G401.6 (cell line): Measurements from ENCODE around the gene SREBF1.

Experiments used
- FAIRE-seq: peaks from 2 replicates; lab custom pipeline; 2012; peaks lifted over from hg19 to GRCh38; lab: Jason Lieb, UNC

Gene SREBF1

DNA sequence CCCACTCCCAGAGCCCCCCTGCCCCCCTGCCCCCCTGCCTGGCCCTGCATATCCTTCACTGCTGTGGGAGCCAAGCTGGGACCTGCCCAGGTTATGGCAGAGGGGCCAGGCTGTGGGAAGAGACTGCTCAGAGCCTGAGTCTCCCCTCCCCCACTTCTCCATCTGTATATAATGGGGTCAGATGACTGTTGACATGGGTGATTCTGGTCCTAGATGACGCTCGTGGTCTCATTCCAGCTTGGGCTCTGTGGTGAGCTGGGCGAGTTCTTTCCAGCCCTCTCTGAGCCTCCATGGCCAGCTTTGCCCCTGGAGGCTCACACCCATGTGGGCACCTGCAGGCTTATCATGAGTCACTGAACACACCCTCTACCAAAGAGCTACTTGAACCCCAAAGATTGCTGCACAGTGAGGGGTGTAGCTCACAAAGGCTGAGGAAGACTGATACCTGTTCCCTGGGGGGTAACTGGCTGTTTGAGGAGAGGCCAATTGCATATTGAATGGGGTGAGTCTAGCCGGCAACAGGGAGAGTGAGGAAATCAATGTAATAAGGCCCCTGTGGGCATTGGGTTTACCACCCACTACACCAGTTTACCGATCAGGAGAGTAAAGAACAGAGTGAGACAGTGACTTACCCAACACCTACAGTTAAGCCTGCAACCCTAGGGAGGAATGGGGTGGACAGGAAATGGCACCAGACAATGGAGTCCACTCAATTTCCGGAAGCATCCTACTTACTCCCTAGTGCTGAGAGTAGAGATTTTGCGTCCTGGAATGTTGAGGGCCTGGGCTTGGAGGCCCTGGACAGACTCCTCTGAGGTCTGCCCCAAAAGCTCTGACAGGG, 4.2 kb upstream of the SREBF1 start:
- no peak for FAIRE-seq

DNA sequence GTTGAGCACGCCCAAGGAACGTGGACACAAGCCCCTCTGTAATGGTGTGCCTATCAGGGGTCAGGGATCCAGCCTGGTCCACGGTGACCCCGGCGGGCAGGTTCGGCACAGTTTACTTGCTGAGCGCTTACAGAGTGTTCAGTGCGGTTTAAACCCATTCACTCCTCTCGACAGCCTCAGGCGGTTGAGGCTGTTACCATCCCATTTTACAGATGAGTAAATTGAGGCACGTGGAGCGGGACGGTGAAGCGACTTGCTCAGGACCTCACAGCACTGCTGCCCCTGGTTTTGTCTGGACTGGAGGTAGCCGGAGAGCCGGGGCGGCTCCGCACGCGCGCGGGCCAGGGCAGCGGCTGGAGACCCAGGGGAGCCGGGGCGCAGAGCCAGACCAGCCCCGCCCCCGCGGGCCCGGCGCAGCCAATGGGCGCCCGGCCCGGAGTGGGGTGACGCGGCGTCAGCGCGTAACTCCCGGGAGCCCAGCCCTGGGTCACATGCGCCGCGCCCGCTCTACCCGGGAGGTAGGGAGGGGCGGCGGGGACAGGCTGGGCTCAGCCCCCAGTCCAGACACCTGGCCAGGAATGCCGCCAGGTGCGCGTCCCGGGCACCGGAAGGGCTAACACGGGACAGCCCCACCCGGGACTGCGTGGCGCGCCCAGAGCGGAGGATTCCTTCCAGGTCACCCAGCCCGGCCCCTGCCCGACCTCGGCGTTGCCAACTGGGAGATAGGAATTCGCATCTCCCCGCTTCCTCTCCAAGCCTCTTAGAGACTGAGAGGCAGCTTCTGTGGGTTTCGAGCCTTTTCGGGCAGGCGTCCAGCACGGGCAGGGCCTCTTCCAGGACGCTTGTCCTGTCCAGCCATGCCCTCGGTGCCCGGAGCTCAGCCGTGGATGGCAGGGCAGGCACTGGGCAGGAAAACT, 3.3 kb upstream of the SREBF1 start:
- no peak for FAIRE-seq

DNA sequence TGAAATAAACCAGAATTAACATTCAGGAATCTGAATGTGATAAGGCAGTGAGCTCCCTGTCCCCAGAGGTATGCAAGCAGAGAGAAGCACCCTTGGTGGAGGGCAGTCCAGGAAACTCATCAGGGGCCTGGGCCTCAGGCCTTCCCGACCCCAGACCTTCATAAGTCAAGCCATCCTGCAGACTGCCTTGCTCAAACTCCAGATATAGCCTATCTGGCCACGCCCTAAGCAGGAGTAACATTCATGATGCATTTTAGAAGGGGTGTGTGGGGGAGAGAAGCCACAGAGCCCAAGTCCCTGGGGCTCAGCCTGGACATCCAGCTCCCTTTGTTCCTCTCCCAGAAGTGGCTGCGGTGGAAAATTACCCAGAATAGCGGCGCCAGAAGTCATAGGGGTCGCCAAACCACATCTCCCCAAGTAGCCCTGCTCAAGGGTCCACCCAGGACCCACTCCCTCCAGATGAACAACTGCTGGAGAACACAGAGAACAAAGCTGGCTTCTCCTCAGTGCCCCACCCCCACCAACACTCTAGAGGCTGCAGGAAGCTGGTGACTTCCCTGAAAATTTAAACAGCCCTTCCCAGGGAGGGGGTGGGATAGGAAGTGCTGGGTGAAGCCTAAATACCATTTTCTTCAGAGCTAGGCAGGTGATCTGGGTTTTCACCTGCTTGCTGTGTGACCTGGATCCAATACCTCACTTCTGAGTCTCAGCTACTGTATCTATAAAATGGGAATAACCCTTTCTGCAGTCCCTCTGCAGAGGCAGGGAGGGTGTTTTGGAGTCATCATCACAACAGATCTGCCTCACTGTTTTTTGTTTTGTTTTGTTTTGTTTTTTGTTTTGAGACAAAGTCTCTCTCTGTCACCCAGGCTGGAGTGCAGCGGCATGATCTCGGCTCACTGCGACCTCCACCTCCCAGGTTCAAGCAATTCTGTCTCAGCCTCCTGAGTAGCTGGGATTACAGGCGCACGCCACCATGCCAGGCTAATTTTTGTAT, 1.5 kb upstream of the SREBF1 start:
- peak; percentile 13 for FAIRE-seq

DNA sequence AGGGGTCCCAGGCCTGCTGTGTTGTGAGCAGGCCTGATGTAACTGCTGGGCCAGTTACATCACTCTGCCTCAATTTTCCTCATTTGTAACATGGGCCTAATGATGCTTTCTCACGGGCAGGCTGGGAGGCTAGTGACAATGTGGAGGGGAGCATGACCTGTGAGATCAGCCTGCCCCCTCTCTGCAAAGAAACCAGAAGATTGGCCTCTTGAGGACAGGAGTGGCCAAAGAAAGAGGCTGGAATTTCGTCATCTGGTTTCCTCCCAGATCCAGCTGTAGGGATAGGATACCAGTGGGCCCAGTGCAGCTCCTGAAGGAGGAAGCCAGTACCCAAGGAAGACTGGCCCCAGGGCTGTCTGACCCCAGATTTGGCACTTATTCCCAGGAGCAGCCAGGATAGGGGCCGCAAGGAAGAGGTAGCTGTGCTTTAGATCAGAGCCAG, 615 bp upstream of the SREBF1 start:
- FAIRE-seq: peak; percentile 31

DNA sequence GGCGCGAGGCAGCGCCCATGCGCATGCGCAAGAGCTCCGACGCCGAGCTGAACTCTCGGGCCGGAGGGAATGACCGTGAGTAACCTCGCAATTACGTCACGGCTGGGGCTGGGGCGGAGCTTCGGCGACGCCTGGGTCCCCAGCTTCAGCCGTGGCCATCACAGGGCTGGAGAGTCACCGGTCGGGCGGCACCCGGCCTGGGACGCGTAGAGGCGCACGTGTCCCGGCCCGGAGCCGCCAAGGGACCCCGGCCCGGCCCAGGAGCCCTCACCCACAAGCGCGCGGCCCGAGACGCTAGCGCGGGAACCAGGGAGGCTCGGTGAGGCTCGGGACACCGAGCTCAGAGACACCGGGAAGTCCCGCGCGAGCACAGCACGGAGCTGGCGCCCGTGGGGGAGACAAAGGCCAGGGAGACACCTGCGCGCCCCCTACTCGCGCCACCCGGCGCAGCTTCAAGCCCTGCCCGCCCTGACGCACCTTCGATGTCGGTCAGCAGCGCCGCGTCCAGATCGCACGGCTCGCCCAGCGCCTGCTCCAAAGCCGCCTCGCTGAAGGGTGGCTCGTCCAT, 452 bp downstream of the SREBF1 start:
- FAIRE-seq: peak; percentile 79

DNA sequence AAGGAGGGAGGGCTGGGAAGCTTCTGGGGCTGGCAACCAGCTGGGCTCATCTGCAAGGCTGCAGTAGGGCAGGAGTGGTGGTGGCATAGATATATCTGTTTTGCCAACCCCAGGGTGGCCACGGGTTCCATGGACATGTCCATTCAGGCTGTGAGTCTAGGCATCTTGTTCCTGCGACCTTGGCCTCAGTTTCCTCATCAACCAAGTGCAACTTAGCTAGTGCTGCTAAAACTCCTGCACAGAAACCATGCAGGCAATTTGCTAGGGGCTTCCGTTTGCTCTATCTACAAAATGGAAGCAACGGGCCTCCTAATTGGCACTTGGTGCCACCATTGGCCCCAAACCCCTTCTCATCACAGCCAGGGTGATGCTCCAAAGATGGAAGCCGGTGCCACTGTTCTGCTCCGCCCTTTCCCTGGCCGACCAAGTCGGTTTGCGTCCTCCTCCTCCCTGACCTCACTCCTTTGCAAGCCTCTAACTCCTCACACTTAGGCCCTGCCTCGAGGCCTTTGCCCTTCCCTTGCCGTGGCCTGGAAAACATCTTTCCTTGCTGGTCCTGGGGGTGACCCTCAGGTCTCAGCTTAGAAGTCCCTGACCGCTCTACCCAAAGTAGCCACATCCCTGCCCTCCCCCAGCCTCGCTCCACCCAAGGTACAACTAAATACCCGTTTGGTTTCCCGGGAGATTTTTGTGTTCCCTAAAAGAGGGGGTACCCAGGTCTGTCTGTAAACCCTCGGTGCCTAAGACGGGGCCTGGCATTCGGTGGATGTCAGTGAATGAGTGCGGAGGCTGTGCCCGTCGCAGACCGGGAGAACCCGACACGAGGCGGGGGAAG, 1.2 kb downstream of the SREBF1 start:
- no peak for FAIRE-seq

DNA sequence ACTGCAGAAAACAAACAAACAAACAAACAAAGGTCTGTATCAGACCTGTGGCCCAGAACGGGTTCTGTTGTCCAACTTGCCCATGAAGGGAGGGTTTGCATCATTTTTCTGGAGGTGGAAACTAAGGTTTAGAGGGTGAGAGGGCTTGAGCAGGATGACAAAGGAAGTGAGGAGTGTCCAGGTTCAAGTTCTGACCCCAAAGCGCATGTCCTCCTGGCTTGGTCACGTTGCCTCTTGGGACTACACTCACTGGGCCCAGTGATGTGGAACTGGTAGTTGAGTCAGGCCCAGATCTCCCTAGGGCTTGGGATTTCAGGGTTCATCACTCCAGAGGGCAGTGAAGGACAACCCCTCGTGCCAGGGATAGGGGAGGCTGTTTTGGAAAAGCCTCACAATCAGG, 1.8 kb downstream of the SREBF1 start:
- FAIRE-seq: no peak

DNA sequence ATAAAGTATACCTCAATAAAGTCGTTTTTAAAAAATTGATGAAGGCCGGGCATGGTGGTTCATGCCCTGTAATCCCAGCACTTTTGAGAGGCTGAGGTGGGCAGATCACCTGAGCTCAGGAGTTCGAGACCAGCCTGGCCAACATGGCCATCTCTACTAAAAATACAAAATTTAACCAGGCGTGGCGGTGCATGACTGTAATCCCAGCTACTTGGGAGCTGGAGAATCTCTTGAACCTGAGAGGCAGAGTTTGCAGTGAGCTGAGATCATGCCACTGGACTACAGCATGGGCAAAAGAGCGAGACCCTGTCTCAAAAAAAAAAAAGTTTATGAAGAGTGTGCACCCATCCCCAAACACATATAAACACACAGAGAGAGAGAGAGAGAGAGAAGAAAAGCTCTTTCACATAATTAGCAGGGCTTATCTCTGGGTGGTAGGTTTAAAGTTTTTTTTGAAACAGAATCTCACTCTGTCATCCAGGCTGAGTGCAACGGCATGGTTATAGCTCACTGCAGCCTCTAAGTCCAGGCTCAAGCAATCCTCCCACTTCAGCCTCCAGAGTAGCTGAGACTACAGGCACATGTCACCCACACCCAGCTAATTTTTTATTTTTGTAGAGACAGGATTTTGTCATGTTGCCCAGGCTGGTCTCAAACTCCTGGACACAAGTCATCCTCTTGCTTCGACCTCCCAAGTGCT, 3.0 kb downstream of the SREBF1 start:
- no peak for FAIRE-seq

DNA sequence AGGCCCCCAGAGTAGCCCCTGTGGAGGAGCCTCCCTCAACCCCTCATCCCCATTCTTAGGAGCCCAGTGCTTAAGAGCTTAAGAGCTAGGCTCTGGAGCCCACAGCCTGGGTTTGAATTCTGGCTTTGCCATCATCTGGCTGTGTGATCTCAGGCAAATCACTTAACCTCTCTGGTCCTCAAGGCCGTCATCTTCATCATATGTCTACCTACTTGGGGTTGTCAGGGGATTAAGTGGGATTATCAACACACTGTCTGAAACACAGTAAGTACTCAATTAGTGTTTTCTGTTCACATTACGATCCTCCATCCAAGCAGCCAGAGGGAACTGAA, 4.8 kb downstream of the SREBF1 start:
- no peak for FAIRE-seq

DNA sequence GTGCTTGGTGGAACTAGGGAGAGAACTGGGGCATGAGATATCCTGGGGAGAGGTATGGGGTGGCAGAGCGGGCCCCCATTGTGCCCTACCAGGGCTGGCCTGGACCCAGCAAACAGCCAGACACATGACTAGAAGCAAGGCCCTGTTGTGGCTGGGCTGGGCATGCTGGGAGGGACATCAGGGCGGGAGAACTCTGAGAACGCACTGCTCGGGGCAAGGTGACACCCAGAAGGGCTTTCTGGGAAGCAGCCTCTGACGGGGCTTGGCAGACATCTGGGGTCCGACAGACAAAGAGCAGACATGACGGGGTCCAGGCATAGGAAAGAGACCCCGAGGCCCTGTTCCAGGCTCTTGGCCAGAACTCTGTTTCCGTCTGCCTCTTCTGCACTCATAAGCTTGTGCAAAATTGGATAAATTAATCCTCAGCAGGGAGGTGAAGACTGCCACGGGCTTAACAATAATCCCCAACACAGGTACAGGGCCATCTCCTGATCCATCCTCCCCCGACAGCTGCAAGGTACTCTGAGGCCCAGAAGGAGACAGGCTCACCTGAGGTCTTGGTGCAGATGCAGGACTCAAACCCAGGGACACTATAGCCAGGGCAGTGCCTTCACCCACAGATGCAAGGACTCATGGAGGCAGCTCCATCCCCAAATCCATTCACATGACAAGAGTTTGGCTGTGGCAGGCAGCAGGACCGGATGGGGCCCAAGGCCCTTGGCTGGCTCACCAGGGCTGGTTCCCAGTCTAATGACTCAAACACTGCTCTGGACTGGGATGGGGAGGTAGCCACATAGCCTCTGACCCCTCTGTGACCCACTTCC, 5.4 kb downstream of the SREBF1 start:
- no peak for FAIRE-seq

DNA sequence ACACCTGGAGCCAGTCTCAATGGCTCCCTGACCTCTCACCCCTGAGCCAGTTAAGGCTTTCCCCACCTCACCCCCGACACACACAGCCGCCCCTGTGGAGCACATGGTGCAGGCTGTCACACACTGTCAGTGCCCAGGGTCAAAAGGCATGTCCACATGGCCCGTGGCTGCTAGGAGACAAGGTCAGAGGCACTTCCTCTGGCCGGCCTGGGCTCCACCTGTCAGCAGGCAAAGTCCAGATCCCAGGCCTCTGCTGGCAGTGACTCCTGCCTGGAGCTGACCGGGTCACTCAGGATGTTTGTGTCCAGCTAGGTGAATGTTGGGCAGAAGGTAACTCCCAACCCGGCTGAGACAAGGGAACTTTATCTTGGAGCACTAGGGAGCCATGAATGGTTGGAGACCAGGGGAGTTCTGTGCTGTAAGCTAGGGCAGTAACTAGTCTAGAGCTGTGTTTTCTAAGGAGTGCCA, 6.0 kb downstream of the SREBF1 start:
- no peak for FAIRE-seq

DNA sequence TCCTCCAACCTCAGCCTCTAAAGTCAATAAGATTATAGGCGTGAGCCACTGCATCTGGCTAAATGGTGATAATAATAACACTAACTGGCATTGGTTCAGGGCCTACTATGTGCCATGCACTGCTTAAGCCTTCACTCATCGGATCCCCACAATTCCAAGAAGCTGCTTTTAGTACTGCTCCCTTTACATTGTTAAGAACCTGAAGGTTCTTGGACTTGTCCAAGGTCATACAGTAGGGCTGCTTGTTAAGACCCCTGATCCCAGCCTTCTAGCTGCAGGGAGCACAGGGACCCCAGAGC, 6.6 kb downstream of the SREBF1 start:
- FAIRE-seq: no peak

DNA sequence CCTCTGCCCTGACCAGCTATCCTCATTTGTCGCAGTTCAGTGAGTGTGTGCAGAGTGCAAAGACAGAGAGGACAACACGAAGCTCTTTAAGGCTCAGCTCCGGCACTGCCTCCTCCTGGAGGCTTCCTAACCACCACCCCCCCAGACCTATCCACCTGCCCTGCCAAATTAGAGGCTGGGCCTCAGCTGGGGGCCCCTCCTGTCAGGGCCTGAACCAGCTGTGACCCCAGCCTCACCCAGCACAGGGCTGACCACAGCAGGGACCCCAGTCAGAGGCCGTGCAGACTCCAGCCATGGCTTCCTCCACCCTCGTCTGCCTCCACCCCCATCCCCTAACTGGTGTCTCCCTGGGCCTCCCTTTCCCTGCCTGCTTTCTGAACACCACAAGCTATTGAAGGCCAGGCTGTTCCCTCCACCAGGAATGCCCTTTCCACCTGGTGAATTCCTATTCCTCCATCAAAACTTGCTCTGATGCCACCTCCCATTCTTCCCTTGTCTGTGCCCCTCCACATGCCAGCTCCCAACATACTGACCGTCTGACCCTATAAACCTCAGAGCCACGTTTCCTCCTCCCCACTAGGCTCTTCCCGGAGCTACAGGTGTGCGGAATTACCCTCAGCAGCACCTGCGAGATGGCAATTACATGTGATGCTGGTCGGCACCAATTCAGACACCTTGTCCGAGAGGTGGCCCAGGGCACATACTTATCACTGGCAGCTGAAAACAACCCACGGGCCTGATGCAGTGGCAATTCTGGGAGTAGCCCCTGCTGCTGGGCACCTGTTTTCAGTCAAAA, 8.8 kb downstream of the SREBF1 start:
- no peak for FAIRE-seq

DNA sequence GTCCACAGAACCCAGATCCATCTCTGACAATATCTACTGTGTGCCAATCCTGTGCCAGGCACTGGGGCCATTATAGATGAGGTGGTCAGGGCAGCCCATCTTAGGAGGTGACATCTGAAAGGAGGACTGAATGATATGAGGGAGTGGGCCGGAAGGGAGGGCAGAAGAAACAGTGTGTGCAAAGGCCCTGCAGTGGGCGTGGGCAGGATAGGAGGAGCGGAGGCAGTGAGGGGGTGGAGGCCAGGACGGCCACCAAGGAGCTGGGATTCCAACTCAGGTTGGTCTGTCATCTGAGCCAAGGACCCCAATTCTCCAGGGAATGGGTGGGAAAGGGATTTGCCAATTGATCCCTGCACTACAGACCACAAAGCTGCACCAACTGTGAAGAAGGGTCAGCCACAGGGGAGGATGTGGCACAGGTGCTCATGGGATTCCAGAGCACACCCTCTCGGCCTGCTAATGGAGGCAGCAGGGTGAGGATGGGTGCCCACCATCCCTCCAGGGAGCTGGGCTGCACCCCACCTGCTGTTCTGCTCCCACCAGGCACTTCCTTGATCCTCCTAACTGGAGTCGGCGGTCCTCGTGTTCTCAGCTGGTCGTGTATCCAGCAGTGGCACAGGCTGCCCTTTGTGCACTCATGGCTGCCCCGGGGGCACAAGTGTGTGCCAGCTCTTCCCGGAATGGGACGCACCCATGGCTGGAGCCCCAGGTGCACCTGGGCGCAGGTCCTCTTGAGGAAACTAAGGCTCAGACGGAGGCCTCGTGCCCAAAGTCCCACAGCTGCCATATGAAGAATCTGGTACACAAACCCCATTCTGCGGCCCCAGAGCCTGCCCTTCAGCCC, 9.6 kb downstream of the SREBF1 start:
- no peak for FAIRE-seq

DNA sequence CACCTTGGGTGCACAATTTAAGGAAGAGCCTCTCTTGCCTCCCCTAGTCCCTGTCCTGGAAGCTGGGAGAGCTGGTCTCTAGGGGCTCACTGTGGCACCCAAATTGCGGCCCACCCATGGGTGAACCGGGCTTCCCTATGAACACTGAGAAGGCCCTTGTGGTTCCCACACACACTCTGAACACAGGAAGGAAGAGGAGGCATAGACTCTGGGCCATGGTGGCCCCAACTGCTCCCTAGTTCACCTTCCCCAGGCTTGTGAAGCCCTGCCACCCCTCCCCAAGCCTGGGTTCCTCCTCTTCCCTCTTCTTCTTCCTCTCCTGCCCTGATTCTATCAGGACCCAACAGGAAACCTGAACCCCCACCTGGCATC, 10.5 kb downstream of the SREBF1 start:
- FAIRE-seq: no peak

DNA sequence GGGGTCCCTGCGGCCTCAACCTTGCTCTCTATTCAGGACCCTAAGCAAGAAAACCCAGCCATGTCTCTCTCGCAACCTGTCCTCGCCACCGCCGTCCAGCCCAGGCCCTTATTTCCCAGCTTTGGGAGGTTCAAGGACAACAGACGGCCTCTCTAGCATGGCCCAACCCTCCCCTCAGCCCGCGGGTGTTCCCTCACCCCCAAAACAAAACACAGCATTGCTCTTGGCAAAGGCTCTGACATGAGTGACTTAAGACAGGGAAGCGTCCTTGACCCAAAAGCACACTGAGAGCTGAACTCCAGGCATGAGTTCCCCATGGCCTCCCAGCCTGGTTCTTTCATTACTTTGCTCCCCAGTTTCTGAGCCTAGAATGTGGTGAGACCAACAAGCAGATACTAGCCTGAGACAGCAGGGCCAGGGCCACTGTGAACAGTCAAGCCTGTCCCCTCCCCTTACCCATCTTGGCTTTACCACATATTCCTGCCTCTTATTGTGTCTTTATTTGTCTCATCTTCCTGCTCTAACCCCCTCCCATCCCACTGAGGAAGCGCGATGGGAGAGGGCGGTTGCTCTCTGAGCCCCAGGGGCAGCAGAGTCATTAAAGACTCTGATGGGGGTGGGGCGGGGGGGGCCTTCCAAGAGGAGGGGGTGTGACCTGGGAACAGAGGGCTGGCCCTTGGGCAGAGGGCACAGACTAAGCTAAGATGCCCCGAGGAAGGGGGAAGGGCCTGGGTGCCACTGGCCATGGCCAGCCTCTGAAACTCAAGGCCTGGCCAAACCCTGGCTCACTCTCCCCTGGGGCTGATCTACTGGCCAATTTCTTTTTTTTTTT, 11.8 kb downstream of the SREBF1 start:
- FAIRE-seq: no peak
